ENCODE results near the gene UGT1A4.

UGT1A4 gene

GRCh38 chr2:233780771-233781170 is 62.2 kb downstream of the UGT1A4 start:
- no peak for DNase-seq

DNA sequence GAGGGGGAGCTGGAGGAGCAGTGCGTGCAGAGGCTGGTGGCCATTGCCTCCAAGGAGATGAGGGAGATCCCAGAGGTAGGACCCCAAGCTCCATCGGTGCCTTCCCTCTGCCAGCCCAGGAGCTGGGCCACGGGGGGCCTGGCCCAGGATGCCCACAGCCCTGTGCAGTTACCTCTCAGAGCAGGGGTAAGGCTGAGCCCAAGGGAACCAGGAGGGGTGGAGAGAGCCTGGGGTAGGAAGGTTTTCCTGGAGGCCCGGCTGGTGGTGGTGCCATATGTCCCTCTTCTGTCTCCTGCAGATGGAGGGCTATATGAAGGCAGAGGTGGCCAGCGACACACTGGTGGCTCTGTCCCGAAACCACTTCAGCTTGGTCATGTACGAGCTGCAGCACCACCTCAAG is 71.0 kb downstream of the UGT1A4 start:
- DNase-seq = no peak

GRCh38 chr2:233791151-233791882 is 72.8 kb downstream of the UGT1A4 start:
- DNase-seq = no peak

DNA sequence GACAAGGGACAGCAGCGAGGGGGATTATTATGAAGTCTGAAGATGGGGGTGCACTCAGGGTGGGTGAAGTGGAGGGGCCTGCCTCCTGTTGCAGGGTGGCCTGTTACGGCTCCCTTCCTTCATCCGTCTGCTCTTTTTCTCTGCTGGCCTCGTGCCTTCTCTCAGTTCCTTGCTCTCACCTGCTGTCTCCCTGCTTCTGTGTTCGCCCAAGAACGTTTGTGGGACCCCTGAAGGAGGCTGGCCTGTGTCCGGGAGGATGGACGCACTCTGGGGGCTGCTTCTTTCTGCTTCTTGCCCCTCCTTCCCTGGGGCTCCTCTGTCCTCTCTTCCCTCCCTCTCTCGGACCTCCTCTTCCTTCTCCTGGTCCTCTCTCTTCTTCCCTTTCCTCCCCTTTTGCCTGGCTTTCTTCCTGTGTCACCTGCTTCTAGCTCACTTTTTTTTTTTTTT is 73.4 kb downstream of the UGT1A4 start:
- DNase-seq = no peak

DNA sequence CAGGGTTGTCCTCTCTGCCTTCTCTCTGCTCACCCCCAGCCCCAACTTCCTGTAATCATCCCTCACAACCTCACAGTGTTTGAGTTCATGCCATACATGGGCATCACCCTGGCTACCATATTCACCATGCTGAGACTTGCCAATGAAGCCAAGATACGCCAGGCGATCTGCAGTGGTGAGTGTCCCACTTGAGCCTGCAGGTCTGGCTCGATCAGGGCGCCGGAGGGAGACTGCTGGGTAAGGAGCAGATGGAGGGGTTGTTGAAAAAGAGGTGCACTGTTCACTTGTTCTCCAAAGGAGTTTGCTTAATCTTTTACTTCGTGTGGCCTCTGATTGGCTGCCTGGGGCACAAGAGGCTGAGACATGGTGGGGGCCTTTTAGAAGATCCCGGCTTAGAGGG is 74.2 kb downstream of the UGT1A4 start:
- DNase-seq = no peak

DNA sequence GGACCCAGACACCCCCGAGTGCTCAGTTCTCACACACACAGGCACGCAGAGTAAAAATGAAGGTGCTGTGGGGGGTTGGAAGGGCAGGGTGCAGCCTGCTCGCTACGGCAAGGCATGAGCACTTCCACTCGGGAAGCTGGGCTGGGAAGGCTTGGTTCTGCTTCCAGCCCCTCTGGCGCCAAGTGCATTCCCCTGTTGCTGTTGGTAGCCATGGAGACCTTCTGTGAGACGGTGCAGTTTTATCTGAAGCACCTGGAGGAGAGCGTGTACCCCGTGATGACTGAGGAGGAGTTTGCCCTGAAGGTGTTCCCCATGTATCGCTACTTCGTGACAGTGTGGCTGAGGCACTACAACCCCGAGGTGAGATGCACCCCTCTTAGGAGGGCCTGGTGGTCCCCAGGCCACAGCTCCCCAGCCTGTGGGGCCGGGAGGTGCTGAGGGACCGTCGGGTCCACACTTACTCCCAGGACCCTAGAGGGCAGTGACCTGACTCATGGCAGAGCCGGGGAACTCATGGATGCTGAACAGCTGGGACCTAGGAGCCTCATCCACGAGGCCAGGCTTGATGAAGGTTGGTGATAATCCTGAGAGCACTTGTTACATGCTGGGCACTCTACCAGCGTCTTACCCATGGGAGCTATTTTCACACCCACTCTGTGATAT is 75.1 kb downstream of the UGT1A4 start:
- no peak for DNase-seq

GRCh38 chr2:233794128-233794658 is 75.7 kb downstream of the UGT1A4 start:
- no peak for DNase-seq

DNA sequence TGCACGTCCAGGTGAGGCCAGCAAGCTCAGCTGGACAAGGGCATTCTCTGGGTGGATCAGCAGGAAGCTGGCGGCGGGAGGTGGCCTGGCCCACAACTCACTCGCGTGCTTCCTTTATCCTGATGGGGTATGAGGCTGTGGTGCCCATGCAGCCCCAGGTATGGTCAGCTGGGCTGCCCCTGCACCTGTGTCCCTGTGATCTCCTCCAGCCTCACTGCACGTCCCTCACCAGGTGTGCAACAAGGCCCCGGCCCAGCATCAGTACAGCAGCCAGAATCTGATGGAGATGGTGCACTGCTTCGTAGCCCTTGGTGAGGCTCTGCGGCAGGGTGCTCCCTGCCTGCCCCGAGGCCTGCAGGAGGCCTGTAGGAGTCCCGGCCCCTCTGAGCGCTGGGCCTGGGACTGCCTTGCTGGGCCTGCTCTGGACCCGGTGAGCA is 77.2 kb downstream of the UGT1A4 start:
- no peak for DNase-seq

GRCh38 chr2:233796254-233796653 is 77.7 kb downstream of the UGT1A4 start:
- DNase-seq = peak in 1 of 58 donors; percentile 8

DNA sequence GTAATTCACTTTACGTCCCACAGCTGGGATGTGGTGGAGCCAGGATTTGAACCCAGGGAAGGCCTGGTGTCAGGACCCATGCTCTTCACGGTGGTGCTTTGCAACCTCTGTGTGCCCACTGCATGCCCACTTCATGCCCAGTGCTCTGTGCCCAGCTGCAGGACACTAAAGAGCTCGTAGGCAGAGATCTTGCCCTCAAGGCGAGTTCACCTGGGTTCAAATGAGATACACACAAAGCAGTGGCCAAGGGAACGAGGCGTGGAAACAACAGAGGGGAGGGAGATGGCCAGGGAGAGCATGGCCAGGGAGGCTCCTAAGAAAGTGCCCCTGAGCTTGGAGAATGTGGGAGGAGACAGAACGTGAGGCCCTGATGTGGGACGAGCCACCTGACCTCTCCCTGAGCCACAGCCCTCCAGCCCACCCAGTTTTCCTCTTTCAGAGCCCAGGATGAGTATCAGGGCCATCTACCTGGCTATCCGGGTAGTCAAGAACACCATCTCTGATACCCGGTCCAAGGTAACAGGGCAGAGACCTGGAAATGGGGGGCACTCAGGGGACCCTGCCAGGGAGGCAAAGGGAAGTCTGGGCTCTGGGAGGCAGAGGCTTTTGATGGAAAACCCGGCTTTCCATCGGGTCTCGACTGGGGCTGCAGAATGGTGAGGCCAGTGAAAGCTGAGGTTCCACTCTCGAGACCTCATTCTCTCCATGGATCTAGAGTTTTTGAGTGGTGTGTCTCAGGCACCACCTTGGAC is 80.0 kb downstream of the UGT1A4 start:
- DNase-seq = no peak

GRCh38 chr2:233799087-233799665 is 80.6 kb downstream of the UGT1A4 start:
- no peak for DNase-seq

DNA sequence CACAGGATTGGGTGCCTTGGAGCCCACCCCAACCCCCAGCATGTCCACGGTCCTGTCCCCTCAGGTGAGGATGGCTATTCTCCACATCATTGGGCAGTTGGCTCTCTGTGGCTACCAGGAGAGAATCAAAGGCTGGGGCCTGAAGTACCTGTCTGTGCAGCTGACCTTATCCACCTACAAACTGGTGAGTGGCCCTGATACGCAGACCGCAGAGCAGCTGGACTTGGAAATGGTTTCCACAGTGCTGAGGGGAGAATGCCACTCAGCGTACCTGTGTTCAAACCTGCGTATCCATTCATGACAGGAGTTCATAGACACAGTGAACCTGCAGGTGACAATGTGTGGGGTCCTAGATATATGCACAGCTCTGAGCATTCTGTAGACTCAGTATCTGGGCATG is 81.2 kb downstream of the UGT1A4 start:
- DNase-seq = no peak

- no peak for DNase-seq
Observed at GRCh38 chr2:233800208-233800607, 81.7 kb downstream of the UGT1A4 start.

DNA sequence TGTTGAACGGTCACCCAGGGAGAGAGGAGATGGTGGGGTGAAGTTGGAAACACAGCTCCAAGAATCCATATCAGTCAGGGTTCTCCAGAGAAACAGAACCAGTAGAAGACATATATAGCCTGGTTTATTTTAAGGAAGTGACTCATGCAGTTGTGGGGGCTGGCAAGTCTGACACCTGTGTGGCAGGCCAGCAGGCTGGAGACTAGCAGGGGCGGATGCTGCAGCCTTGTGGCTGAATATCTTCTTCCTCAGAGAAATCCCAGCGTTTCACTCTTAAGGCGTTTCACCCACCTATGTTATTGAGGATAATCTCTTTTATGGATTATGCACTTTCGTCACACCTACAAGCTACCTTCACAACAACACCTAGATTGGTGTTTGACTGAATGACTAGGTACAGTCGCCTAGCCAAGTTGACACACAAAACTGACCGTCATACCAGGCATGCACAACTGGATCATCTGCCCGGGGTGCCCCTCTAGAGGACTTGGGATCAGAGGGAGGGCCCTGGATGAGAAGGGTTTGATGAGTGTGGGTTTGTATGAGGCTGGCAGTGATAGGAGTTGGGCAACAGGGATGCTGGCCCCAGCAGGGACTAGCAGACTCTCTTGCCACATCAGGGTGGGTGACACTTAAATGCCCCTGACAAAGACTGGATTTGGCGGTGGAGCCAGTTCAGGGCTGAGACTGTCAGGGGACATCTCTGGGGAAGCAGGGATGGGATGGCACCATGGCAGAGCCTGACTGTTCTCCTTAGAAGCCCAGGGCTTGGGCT is 83.0 kb downstream of the UGT1A4 start:
- DNase-seq = peak in 14 of 58 donors; percentile 2 to 39 (median 11)

DNA sequence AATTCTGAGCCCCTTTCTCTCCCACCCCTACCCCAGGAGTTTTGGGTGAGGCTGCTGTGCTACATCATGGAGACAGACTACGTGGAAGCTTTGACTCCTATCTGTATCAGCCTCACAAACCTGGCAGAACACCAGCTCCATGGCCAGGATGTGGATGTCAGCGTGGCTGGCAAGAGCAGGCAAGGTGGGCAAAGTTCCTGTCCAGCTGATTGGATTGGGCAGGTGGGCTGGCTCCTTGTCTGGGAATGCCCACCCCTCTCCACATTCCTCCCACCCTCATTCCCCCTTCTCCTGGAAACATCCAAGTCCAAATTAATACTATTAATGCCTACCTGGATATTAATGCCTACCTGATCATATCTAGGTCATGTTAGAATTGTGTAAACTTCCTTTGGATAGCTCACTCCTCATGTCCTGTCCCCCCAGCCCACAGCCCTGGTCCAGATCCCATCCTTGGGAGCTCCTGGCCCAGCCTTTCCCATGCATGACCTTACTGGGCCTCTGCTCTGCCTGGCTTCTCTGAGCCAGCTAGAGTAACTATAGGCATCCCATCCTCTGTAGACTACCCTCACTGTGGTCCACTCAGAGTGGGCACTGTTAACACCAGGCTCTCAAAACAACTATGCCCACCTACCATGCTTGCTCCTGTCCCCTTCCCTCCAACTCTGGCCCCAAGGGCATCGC is 83.7 kb downstream of the UGT1A4 start:
- DNase-seq = no peak

DNA sequence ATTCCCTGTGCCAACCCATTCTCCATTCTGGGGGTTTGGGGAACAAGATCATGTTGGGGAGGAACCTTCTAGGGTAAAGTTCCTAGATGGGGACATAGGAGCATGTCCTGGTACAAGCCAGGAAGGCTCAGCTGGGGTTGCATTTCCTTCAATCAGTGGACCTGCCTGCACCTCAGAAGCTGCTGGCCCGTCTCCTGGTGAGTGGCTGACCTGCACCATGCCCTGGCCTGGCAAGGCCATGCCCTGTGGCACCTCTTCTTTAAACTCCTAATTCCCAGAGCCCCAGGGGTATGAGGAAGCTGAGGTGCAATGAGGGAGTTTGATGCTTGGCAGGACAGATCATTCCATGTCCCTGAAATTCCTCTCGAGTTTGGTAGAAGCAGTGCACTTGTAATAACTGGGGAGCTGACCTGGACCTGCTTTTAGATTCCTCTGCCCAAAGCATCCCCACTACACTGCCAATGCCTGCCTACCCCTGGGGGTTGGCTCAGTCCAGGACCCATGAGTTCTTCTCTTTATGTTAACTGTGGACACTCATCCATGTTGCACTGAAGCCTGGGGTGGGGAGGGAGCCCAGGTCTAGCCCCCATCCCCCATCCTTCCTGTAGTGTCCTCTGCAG is 84.9 kb downstream of the UGT1A4 start:
- DNase-seq = no peak

GRCh38 chr2:233803994-233804393 is 85.5 kb downstream of the UGT1A4 start:
- no peak for DNase-seq

DNA sequence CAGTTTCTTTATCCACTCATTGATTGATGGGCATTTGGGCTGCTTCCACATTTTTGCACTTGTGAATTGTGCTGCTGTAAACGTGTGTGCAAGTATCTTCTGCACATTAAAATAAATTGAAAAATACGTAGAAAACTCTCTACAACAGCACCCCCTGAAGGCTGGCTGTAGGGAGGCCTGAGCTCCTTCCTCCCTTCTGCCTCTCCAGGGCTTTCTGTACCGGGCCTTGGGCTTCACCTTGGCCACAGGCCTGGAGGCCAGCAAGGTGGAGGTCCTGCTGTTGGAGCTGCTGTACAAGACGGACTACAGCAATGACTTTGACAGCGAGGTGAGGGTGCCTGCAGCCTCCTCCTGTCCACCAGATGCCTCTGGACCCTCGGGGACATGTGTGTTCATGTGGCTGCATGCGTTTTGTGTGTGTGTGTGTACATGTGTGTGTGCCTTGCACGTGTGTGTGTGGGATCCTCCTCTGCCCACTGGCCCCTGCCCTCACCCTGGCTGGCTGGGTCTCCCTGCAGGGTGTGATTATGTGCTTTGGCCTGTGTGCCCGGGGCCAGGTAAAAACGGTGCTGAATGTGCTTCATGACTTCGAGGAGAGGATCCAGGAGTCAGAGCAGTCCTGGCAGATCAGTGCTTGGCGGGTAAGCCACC is 88.8 kb downstream of the UGT1A4 start:
- DNase-seq = no peak

All from anterior cingulate cortex (tissue), 58 donors.